Activated gamma-delta T cell treated with Interleukin-2 at 50 U/mL for 16 hours (primary cell): ENCODE results near the gene TBX1.

Experiments used
- DNase-seq: peaks from one replicate; pipeline ENCODE4 v3.0.0-alpha.2; 2020

Gene TBX1

GRCh38 chr22:19753996-19754700 lies 6.4 kb upstream of the TBX1 start:
- DNase-seq: no peak

GRCh38 chr22:19754701-19755144 lies 5.9 kb upstream of the TBX1 start:
- no peak for DNase-seq

DNA sequence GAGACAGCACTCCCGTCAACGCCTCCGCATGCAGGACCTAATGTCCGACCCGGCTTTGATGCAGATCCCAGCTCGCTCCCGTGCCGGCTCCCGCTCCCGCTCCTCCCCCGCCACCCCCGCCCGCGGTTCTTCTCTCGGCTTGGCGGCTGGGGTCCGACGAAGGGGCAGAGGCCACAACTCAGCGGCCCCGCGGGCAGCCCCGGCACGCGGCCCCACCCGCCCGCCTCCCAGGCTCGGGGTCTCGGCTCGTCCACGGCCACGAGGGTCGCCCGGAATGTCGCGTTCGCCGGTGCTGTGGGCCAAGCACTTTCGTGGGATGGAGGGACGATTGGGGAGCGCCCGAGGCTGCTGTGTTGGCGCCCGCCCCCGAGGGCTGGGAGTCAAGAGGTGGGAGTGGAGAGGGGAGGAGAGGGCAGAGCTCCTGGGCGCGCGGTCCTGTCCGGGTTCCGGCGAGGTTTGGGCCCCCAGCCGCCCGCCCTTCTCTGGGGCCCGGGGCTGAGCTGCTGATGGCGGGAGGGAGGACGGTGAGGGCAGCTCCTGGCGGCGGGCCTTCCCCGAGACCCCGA lies 5.3 kb upstream of the TBX1 start:
- no peak for DNase-seq

GRCh38 chr22:19755722-19756287 lies 4.8 kb upstream of the TBX1 start:
- DNase-seq: no peak

DNA sequence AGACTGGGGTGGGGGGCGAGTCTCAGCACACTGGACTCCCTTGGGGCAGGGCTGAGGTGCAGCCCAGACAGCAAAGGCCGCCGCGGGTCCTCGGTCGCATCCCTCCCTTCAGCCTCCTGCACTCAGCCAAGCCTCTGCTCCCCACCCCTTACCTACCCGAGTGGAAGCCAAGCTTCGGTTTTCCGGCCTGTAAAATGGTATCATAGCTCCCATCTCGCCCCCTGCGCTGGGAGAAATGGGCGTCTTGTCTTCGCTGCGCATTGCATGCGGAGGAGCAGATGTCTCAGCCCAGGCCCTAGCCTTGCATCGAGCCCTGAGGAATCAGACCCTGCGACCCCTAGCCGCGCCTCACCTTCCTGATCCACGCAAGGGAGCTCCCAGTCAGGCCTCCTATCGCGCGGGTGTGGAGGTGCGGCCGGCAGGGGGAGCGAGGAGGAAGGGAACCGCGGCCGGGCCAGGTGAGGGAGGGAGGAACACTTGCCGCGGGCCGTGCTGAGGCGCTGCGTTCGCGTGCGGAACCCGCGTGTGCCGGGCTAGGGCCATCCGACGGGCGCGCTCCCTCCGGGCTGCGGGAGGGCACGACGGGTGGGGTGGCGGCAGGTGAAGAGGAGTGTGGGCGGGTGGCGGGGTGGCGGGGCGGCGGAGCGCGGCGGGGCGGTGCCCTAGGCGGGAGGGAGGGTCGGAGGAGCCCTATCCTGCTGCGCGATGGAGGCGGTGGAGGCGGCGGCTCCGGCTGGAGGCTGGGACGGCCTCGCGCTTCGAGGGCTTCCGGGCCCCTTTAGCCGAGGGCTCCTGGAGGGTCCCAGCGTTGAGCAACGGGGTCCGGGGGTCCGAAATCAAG lies 4.1 kb upstream of the TBX1 start:
- peak; percentile 65 for DNase-seq

- no peak for DNase-seq
These were observed 3.2 kb upstream of the TBX1 start for GRCh38 chr22:19757140-19757984.

DNA sequence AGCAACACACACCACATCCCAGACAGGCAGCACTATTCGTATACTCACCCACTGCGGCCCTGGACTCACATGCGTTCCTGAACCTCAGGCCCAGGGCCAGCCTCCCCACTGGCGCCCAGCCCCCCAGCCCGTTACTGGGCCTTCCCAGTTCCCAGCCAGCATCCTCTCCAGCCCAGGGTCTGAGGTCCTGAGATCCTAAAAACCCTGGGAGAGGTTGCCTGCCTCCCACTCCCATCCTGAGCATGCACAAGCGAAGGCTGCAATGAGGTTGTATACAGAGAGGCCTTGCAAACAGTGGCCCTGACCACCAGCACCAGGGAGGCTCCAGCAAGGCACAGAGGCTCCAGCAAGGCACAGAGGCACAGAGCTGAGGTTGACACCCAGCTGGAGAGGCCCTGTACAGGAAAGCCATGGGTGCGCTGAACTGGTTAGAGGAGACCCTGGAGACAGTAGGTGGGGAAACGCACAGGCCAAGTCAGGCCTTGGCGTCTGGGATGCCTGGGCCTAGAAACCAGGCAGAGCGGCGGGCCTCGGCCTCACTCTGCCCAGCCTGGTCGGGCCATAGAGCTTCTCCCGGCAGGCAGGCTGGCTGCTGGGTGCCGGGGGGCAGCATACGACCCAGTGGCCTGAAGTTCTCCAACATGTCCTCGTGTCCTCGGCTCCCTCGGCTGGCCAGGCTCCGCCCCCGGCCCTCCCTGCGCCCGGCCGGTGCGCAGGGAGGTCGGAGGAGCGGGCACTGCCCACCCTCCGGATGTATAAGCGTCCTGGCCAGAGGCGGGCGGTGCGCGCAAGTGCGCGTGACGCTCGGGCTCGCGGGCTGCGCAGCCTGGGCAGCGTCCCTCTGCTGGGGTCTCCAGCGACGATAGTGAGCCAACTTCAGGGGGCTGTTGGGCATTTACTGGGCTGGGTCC lies 2.3 kb upstream of the TBX1 start:
- no peak for DNase-seq

DNA sequence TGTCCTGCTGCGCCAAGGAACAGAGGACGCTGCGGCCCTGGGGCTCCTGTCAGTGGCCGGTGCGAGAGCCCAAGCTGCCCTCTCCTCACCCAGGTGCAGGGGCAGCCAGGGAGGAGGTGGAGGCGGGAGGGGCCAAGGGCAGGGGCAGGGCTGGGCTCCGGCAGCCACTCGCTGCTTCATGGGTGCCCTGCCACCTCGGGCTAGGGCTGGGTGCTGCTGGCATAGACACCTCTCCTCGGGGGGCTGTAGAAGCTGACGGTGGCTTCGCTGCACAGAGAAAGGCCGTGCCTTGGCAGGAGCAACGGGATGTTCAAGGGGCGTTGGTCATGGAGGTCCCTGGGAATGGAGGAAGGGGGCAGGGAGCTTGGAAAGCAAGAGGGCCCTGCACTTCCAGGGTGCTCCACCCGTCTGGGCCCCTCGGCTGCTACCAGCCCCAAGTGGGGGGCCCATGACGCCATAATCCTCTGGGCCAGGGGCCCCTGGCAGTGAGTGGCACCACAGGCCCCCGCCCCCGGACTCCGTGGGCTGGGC lies 1.6 kb upstream of the TBX1 start:
- DNase-seq: no peak

DNA sequence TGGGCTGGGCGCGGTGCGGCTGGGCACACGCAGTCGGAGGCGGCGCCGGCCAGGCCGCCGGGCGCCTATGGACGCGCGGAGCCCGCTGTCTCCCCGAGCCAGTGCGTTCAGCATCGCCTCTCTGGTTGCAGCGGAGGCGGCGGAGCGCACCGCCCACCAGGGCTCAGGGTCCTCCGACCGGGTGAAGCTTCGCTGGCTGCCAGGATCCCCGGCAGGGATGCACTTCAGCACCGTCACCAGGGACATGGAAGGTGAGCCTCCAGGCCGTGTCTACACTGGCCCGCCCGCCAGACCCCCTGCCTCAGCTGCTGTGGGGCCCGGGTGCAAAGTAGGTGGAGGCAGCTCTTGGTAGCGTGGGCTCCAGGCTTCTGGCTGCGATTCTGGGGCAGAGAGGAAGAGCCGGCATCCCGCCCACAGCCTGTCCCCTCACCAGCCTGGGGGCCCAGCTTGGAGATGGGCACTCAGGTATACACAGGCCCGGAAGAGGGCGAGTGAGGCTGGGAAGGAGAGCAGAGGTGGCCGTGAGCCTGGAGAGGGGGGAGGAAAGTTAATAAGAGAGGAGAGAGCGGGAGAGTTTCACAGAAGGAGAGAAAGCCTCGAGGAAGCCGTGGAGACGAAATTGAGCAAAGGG lies 1.0 kb upstream of the TBX1 start:
- no peak for DNase-seq

DNA sequence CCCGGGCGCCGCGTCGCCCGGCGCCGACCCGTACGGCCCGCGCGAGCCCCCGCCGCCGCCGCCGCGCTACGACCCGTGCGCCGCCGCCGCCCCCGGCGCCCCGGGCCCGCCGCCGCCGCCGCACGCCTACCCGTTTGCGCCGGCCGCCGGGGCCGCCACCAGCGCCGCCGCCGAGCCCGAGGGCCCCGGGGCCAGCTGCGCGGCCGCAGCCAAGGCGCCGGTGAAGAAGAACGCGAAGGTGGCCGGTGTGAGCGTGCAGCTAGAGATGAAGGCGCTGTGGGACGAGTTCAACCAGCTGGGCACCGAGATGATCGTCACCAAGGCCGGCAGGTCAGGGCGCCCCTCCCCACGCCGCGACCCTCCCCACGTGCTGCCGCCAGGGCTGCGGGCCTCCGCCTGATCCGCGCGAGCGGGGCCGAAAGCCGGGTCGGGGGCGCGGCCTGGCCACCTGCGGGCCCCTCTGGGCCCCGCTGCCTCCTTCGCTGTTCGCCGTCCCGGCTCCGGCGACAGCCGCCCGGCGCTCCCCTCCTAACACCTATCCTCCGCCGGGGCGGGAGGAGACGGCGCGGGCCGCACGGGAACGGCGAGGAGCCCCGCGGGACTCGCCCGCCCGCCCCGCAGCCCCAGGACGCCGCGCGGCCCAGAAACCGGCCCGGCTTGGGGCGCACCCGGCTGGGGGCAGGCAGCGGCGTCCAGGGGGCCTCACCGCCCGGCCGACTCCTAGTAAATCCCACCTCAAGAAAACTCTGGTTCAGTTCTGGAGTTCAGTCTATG lies 560 bp downstream of the TBX1 start:
- DNase-seq: no peak

GRCh38 chr22:19761725-19762567 lies 1.4 kb downstream of the TBX1 start:
- DNase-seq: no peak

DNA sequence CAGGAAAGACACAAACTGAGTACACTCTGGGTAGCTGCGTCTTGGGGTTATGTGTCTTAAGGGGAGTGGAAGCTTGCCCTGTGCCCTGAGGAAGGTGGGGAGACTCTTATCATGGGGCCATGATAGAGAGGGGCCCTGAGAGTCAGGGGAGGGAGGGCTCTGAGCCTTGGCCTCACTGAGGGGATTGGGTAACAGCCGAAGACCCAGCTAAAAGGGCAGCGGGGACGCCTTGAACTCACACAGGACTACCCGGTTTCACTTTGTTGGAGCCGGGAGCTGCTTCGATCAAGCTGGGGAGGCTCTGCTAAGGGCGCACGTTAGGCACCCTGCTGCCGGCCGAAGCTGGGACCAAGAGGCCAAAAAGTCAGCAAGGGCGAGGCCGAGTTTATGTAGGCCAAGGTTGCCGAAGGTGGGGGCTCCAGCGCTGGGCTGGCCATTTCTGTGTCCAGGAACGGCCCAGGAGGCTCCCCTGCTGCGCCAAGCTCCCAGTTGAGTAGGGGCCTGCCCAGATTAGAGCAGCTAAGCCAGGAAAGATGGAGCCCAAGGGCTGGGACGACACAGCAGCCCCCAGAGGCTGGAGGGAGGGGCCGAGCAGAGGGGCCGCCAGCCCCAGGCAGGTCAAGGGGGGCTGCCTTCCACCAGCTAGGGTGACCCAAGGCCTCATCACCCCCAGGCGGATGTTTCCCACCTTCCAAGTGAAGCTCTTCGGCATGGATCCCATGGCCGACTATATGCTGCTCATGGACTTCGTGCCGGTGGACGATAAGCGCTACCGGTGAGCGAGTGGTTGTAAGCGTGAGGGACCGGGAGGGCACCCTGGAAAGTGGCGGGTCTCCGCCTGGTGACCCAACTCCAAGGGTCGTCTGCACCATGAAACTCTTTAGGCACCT lies 2.2 kb downstream of the TBX1 start:
- DNase-seq: no peak

DNA sequence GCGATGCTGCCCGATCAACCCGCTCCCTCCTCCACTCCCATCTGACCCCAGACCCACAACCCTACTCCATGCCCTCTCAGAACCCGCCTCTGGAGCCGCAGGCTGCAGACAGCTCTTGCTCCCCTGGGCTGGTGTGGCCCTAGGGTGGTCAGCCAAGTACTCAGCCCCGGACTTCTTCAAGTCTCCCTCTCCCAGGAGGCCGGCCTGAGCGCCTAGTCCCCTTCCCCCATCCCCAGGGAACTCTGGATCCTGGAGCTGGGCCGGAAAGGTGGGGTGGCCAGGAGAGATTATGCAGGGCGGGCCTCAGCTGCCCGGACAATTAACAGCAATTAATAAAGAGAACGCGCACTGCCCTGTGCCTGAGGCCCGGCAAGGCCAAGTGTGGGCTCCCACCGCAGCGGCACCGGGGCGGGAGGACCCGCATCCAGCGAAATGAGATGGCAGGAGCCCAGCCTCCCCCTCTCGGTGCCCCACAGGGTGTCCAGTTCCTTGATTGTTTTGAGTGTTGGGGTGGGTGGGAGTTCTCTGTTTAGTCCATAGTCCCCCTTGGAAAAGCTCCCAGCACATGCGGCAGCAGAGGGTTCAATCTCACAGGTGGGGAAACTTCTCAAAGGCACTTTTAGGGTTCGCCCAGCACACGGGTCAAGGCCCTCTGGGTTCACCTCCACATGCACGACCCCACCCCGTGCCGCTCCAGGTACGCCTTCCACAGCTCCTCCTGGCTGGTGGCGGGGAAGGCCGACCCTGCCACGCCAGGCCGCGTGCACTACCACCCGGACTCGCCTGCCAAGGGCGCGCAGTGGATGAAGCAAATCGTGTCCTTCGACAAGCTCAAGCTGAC lies 3.1 kb downstream of the TBX1 start:
- DNase-seq: no peak

- DNase-seq: no peak
These were observed 3.7 kb downstream of the TBX1 start for GRCh38 chr22:19764299-19764593.

DNA sequence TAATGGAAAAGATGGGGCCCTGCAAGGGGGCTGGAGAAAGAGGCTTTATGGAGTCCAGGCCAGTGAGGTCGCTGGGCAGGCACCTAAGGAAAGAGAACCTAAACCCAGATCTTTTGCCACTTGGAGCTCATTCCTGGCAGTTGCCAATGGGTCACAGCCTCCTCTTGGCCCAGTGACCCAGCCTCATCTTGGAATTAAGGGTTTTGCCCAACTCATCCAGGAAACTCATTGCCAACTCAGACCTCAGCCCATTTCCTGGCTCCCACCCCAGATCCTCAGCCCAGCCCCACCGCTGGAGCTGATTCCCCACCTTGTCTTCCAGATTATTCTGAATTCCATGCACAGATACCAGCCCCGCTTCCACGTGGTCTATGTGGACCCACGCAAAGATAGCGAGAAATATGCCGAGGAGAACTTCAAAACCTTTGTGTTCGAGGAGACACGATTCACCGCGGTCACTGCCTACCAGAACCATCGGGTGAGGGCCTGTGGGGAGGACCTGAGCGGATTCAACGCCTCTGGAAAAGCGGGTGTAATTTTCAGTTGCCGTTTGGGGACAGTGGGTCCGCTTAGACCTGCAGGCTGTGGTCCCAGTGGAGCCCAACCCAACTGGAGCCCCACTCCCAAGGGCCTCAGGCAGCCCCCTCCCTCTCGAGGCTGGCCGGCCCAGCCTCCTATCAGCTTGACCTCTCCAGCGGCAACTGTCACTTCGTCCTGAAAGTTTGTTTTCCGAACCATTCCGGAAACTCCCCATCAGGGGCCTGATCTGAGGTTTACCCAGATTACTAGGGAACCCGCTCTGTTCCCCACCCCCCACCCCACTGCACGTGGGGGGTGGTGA lies 4.3 kb downstream of the TBX1 start:
- no peak for DNase-seq
